HG03159 (cell line): Measurements from ENCODE around the gene NMS.

Experiments
- ATAC-seq: cut with Tn5 transposase; IDR thresholded peaks from one replicate; pipeline ENCODE4 v1.9.1; 2021; ENCODE audit warnings: mild to moderate bottlenecking, moderate library complexity; ENCODE audit not compliant: unreplicated experiment

Gene NMS

DNA sequence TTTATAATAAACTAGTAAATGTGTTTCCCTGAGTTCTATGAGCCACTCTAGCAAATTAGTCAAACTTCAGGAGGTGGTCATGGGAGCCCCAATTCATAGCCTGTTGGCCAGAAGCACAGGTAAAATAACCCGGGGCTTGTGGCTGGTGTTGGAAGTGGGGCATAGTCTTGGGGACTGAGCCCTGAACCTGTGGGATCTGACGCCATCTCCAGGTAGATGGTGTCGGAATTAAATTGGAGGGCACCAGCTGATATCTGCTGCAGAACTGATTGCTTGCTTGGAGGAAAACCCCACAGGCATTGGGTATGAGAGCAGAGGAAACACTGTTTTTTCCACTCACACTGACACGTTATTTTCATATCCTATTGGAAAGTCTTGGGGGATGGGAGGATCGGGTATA, 14.1 kb downstream of the NMS start:
- no peak for ATAC-seq

DNA sequence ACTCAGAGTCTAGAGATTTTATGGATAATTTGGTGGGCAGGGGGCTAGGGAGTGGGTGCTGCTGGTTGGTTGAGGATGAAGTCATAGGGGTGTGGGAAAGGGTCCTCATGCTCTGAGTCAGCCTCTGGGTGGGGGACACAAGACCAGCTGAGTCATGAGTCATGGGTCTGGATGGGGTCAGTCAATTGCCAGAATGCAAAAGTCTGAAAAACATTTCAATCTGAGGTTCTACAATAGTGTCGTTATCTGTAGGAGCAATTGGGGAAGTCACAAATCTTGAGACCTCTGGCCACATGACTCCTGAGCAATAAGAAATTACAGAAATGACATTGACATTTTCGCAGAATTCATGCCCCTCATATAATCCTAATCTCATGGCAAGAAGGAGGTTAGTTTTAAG, 15.1 kb downstream of the NMS start:
- no peak for ATAC-seq

DNA sequence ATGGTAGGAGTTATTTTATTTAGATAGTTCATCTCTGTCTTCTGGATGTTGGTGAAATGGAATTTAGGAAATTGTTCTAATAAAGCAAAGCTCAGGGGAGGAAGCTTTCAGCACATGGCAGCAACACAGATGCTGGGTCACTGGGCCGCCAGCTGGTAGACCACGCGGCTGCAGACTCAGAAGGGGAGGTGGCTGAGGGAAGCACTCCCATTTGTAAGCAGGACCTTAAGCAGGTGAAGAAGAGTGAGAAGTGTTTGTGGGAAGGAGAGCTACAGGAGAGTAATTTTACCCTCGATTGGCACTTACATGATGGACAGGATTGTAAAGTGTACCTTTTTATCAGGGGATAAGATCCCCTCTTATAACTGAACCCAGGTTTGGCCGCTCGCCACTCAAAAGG, 24.4 kb downstream of the NMS start:
- no peak for ATAC-seq

GRCh38 chr2:100502782-100503181, 32.5 kb downstream of the NMS start:
- no peak for ATAC-seq

- no peak for ATAC-seq
Observed at GRCh38 chr2:100504542-100504941, 34.3 kb downstream of the NMS start.

DNA sequence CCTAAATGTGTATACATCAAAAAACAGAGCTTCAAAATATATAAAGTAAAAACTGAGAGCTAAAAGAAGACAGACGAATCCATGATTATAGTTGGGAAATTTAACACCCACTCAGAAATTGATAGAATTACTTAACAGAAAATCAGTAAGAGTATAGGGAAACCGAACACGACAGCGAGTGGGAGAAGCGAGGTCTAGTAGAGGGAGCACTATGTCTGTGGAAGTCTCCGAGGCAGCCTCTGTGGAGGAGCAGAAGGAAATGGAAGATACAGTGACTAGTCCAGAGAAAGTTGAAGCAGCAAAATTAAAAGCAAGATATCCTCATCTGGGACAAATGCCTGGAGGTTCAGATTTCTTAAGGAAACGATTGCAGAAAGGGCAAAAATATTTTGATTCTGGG, 38.8 kb downstream of the NMS start:
- ATAC-seq: no peak

- no peak for ATAC-seq
Observed at GRCh38 chr2:100513650-100514049, 43.4 kb downstream of the NMS start.

- ATAC-seq: no peak
Observed at GRCh38 chr2:100517556-100517955, 47.3 kb downstream of the NMS start.

DNA sequence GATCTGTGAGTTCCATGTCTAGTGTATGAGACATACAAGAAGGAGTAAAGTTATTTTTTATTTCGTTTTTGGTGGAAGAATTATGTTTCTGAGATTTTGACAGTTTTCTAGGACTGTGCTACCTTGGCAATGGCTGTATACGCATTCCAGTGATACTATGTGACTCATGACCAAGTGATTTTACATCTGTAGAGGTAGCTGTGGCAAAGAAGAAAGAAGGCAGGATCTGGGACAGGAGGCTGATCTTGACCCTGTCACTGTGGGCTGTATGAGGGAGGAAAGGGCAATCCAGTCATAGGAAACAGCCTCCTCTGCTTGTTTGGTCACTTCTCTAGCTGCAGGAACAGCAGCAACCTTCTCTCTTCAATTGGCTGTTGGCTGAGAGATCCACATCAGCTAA, 48.5 kb downstream of the NMS start:
- no peak for ATAC-seq

GRCh38 chr2:100520224-100520623, 49.9 kb downstream of the NMS start:
- ATAC-seq: no peak

DNA sequence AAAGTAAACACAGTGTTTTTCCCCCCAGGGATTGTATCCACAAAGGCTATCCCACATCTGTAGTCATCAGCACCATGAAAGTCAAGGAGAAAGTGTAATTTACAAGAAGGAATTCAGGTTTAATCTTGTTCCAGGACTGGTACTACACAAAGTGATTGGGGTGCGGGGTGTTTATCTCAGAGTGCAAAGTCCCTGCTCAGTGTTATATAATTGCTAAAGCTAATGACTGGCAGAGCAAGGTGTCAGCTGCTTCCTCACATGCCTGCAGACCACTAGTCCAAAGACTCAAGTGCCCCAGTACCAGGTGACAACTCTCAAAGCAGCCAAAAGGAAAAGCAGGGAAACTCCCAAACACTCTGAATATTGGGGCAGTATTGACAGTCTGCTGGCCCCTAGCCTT, 52.1 kb downstream of the NMS start:
- ATAC-seq: no peak

- no peak for ATAC-seq
Observed at GRCh38 chr2:100524331-100524730, 54.0 kb downstream of the NMS start.

DNA sequence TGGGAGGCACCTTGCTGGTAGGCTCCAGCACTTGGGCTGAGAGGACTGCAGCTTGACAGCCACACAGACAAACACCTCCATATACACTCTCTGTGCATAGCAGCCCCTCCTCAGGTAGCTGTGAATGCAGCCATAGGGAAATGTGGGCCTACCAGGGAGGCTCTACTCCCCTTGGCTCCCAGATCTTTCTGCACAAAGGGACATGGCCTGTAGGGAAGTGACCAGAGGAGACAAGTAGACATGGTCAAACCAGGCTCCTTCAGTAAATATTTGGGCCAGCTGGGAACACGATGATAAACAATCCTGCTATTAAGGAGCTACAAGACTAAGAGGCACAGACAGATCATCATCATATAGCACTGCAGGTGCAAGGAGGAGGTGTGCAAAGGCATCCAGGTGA, 56.6 kb downstream of the NMS start:
- no peak for ATAC-seq

DNA sequence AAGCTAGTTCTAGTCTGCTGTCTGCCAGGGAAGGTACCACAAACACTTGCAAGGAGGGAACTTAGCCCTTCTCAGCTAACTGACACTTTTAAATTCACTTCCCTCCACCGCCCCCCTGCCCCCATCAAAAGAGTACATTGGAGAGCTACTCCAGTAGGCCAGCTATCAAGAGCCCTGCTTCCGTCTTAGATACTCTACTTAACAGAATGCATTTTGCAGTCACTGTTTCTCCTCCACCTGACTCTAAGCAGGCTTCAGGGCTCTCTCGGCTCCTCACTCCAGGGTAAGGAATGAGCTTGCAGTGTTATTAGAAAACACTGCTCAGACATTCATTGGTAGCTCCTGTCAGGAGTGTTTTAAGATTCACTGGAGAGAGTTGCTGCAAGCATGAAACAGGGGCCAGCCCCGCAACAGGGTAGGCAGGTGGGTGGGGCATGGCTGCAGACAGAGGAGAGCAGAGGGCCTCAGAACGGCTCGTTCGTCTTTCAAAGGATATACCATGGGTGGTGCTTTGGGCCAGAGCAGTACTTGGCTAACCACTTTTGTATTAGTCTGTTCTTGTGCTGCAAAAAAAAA, 57.2 kb downstream of the NMS start:
- ATAC-seq: no peak

GRCh38 chr2:100529176-100529575, 58.9 kb downstream of the NMS start:
- ATAC-seq: no peak

GRCh38 chr2:100529900-100530299, 59.6 kb downstream of the NMS start:
- ATAC-seq: no peak
